GM12875 (cell line): ENCODE data around the gene ADAD1.

ENCODE experiments used
- H3K4me3 ChIP-seq: one replicate; pipeline ENCODE4 v1.5.1; 2011; ENCODE audit warnings: low read depth, low read length, control low read depth
- TF ChIP-seq, protein P1 (sequence below): IDR thresholded peaks from 2 replicates; pipeline ENCODE4 v1.5.1; 2011; ENCODE audit warnings: low read depth, mild to moderate bottlenecking, control low read depth, inconsistent platforms, low read length, moderate library complexity, borderline replicate concordance; ENCODE audit not compliant: insufficient read depth

Gene ADAD1

DNA sequence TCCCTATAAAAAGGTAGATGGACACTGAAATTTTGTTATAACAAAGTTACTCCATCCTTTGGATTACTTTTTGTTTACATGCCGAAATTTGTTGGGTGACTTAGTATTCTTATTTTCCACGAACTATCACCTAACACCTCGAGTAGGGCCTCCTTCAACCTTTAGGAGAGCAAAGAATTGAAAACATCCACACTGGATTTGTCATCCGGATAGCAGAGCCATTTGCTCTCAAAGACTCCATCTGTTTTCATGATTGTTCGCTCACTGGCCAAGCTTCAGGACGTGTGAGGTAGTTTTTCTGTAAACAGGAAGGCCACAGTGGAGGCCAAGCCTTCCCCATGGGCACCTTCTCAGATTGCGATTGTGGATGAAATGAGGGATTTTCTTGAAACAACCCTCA is at the start of gene ADAD1:
Gene ADAD1, plus strand, starts transcription at position 301 of the 400 bp plus-strand sequence. CDS start 1,059 bp downstream, outside the sequence.
- TF ChIP-seq, protein P1, sequence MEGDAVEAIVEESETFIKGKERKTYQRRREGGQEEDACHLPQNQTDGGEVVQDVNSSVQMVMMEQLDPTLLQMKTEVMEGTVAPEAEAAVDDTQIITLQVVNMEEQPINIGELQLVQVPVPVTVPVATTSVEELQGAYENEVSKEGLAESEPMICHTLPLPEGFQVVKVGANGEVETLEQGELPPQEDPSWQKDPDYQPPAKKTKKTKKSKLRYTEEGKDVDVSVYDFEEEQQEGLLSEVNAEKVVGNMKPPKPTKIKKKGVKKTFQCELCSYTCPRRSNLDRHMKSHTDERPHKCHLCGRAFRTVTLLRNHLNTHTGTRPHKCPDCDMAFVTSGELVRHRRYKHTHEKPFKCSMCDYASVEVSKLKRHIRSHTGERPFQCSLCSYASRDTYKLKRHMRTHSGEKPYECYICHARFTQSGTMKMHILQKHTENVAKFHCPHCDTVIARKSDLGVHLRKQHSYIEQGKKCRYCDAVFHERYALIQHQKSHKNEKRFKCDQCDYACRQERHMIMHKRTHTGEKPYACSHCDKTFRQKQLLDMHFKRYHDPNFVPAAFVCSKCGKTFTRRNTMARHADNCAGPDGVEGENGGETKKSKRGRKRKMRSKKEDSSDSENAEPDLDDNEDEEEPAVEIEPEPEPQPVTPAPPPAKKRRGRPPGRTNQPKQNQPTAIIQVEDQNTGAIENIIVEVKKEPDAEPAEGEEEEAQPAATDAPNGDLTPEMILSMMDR = no peak
- H3K4me3 ChIP-seq = no peak within 1 kb of the TSS

DNA sequence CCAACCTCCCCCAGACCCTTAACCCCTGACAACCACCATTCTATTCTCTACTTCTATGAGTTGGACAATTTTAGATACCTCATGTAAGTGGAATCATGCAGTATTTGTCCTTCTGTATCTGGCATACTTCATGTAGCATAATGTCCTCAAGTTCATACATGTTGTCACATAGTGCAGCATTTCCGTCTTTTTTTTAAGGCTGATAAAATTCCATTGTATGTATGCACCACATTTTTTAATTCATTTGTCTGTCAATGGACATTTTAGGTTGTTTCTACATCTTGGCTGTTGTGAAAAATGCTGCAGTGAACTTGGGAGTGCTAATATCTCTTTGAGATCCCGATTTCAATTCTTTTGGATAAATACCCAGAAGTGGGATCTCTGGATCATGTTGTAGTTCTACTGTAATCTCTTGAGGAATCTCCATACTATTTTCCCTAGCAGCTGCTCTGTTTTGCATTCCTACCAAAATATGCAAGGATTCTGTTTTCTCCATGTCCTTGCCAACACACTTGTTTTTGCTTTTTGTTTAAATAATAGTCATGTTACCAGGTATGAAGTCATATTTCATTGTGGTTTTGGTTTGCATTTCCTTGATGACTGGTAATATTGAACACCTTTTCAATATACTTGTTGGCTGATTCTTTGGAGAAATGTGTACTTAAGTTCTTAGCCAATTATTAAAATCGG is 48.8 kb upstream of the ADAD1 start:
- TF ChIP-seq, protein P1 = no peak
- no peak overlapping the region for H3K4me3 ChIP-seq

DNA sequence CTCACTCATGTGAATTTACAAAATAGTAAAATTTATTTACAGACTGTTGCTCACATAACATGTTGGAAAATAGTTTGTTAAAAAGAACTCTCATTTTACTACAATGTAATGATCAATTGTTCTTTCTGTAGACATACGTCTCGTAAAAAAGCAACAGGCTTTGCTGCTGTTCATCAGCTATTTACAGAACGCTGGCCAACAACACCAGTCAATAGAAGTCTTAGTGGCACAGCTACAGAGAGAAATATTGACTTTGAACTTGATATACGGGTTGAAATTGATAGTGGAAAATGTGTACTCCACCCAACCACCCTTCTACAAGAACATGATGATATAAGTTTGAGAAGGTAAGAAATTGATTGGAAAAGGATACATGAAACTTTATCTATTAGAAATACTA is 47.6 kb upstream of the ADAD1 start:
- no peak overlapping the region for H3K4me3 ChIP-seq
- TF ChIP-seq, protein P1 = no peak

DNA sequence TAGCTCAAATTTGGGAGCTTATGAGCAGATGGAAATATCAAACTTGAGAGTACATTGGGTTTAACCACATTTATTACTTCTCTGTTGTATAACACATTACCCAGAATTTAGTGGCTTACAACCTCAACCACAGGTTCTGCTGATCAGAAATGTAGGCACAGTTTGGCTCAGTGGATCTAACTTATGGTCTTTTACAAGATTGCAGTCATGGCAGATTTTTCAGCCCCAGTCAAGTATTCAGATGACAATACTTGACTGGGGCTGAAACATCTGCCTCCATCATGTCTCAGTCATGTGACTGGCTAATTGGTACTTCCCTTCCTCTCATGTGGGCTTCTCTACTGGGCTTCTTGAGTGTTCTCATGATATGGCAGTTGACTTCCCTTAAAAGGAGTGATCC is 44.0 kb upstream of the ADAD1 start:
- TF ChIP-seq, protein P1 = no peak
- H3K4me3 ChIP-seq = no peak overlapping the region

DNA sequence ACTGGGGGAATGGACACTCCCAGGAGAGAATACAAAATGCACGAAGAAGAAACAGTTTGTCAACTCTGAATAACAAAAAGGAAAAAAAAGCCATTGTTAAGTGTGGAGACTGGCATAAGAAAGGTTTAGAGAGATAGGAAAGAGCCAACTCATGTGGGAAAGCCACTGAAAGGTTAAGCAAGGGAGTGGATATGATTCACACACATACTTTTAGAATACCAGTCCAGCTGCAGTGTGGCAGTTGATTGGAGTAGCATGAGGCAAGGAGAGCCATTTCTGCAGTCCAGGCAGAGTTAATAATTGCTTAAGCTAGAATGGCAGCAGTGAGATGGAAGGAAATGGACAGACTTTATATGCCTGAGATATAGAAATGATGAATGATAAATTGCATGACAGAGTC is 36.9 kb upstream of the ADAD1 start:
- TF ChIP-seq, protein P1 = no peak
- H3K4me3 ChIP-seq = no peak overlapping the region

DNA sequence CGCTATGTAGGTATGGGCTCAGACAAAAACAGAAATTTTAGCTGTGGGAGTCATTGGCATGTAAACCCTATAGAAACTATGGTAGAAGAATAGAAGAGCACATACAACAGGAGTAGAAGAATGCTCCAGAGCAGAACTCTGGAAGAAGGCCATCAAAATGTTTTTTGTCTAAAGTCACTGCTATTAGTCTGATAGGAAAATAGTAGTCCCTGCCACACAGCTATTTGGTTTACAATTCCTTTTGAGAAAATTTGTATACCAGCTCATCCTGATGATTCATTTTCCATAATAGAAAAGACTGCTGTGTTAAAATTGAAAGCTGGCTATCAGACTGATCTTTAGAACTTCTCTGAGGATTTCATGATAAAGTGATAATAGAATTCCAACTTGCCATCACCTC is 32.8 kb upstream of the ADAD1 start:
- H3K4me3 ChIP-seq = no peak overlapping the region
- TF ChIP-seq, protein P1 = no peak

DNA sequence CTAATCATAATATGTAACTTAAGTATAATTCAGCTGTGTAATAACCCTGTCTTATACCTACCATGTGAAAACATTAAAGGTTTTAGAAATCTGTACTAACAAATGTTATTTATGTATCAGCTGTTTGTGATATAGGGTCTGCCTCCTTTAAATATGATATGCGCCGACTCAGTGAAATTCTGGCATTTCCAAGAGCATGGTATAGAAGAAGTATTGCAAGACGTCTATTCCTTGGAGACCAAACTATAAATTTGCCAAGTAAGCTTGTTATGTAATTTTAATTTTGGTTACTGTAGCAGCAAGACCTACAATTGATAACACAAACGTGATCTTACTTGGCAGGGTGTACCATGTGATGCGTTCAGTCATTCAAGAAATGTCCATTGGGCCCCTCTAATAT is 32.3 kb upstream of the ADAD1 start:
- no peak overlapping the region for H3K4me3 ChIP-seq
- TF ChIP-seq, protein P1 = no peak
